Epithelial cell of proximal tubule (primary cell): ENCODE data around the gene JUNB. TPM values are rescaled to one million over a fixed set of nuclear protein-coding genes. Genes with fewer than 3 reads are reported as not detected.

ENCODE experiments used
- DNase-seq: peaks from one replicate; pipeline ENCODE4 v3.0.0-alpha.2; 2011; ENCODE audit warnings: low read depth
- H3K4me3 ChIP-seq: 2 replicates; pipeline ENCODE4 v1.5.1; 2011; ENCODE audit warnings: low read depth, mild to moderate bottlenecking, low read length
- total RNA-seq: library from RNA; depleted of rRNA; stranded (reverse); fragments of >200 nt; gene quantifications from 2 replicates; pipeline ENCODE4 v1.2.3, GENCODE V29; 2015
- TF ChIP-seq, protein P1 (sequence below): conservative IDR thresholded peaks from 2 replicates; pipeline ENCODE4 v1.5.1; 2012; ENCODE audit warnings: low read depth, mild to moderate bottlenecking, low read length

Gene JUNB
- total RNA-seq, 1 donor from 2014 or later = 251 TPM

DNA sequence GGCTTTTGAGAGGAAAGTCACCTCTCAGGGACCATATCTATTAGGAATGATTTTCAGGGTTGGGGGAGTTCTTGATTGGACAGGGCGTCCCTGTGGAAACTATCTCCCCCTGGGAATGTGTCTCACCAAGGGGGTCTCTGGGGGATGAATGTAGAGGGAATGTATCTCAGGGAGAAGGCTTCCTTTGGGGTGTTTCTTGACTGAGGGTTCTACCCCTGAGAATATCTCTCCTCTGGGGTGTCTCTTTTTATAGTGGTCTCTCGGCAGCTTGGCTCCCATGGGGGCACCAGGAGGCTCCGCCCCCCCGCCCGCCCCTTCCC lies 42.1 kb downstream of the JUNB start:
- H3K4me3 ChIP-seq = no peak overlapping the region
- no peak for DNase-seq
- TF ChIP-seq, protein P1, sequence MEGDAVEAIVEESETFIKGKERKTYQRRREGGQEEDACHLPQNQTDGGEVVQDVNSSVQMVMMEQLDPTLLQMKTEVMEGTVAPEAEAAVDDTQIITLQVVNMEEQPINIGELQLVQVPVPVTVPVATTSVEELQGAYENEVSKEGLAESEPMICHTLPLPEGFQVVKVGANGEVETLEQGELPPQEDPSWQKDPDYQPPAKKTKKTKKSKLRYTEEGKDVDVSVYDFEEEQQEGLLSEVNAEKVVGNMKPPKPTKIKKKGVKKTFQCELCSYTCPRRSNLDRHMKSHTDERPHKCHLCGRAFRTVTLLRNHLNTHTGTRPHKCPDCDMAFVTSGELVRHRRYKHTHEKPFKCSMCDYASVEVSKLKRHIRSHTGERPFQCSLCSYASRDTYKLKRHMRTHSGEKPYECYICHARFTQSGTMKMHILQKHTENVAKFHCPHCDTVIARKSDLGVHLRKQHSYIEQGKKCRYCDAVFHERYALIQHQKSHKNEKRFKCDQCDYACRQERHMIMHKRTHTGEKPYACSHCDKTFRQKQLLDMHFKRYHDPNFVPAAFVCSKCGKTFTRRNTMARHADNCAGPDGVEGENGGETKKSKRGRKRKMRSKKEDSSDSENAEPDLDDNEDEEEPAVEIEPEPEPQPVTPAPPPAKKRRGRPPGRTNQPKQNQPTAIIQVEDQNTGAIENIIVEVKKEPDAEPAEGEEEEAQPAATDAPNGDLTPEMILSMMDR = no peak

DNA sequence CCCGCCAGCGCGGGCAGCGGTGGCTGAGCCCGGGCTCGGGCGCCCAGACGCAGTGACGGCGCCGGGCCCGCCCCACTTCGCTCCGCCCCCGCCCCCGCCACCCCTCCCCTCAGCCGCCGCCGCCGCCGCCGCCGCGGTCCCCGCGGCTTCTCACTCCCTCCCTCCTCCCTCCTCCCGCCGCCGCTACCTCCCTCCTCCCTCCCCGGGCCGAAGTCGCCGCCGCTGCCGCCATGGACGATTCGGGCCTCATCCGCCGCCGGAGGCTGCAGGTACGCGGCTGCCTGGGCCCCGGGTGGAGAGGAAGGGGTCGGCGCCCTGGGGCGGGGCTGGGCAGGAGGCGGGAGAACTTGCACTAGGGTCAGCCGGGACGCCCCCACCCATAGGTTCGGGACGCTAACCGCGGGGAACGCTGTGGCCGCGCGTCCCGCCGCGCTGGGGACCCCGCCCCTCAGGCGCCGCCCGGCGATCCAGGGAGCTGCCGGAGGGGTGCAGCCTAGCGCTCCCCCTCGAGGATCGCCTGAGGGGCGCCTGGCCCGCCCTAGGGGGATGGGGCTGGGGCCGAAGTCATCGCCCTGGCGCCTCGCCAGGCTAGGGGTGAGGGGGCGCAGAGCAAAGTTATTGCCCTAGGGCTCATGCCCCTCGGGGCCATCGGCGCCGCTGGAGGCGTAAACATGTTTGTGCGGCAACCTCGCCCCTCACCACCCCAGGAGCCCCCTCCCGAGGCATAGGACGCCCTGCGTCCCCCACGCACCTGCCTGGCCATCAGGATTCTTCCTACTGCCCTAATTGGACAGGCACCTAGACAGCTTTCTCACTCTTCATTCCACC lies 42.7 kb downstream of the JUNB start:
- no peak for DNase-seq
- TF ChIP-seq, protein P1 = no peak
- peak overlapping the region; percentile 44 for H3K4me3 ChIP-seq

DNA sequence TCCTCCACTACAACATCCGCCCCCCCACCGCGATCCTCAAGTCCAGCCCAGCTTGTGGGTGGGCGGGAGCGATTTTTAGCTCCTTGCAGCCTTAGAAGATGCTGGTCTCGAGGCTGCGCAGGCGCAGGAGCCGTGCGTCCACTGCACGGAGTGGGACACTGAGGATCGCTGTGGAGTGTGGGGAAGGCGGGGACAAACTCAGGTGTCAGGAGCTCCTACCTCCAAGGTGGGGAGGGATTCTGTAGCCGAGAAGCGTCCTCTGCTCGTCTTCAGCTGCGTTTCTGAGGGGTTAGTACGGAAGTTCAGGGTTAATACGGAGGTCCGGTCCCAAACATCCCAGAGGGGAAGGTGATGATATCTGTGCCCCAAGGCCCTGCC lies 43.3 kb downstream of the JUNB start, which contains the start of gene RTBDN:
Gene RTBDN (minus strand): TSS at position 14 of the 378 bp plus-strand sequence. CDS start 4,600 bp downstream, outside the sequence.
- TF ChIP-seq, protein P1 = no peak
- H3K4me3 ChIP-seq = peak within 1 kb of the TSS; percentile 44
- no peak for DNase-seq

DNA sequence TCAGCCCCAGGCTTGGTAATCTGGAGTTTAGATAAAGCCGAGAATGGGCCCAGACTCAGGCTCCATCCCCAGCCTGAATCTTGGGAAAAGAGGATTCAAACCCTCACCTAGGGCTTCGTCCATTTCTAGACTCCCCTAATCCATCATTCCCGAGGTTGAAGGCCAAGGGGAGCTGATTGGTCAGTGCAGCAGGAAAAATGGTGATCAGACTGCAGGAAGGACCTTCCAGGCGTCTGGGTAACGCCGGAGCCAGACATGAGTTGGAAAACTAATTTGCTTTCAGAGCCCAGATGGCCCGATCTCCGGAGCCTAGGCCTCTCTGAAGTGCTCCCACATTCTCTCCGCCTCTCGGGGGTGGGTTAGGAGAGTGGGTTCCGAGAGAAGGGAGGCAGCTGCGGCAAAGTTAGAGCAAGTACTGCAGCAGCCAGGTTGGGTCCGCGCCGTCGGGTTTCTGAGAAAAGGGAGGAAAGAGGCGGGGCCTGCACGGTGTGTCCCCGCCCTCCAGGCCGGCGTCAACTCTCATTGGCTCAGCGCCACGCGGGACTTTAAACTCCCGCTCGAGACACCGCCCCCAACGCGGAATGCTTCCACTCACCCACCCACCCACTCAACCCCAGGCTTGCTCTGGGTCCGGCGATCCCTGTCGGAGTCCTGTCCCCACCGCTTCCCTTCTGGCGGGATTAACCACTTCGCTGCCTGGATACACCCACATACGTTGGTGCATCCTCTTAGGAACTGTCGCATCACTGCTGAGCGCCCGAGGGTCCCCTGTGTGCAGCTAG lies 43.9 kb downstream of the JUNB start:
- no peak for DNase-seq
- TF ChIP-seq, protein P1 = no peak
- H3K4me3 ChIP-seq = no peak overlapping the region

DNA sequence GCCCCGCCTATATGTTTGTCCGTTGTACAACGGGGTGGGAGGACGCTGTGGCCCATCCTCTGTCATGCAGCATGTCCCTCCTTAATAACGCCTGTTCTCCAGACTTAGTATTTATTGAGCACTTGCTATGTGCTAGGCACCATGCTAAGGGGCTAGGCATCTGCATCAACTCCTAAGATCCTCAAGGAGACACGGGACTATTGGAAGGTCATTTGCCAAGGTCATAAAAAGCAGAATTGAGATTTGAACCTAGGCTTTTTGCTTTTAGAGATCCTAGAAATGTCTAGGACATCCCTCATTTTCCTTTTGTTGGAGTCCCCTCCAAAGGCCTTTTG lies 45.2 kb downstream of the JUNB start:
- TF ChIP-seq, protein P1 = no peak
- DNase-seq = no peak
- no peak overlapping the region for H3K4me3 ChIP-seq

DNA sequence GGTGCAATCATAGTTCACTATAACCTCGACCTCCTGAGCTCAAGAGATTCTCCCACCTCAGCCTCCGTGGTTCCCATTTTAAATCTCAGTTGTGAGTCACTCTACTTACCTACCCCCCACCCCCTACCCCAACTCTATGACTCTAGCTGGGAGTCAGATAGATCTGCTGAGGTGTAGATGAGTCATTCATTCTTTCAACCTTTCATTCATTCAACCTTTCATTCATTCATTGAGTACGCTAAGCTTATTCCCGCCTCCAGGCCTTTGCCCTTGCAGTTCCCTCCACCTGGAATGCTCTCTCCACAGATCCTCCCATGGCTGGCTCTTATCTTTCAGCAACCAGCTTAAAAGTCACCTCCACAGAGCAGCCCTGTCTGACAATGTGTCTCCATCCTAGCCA lies 45.9 kb downstream of the JUNB start:
- TF ChIP-seq, protein P1 = no peak
- DNase-seq = no peak
- no peak overlapping the region for H3K4me3 ChIP-seq
